SU-DHL-6 (cell line): Measurements from ENCODE around the gene ACBD6.

Experiments
- EZH2phosphoT487 ChIP-seq: fragments of 200-600 bp; sonication (generic), shearing (Covaris generic); conservative IDR thresholded peaks from 2 replicates; pipeline ENCODE4 v1.6.1; 2018; ENCODE audit warnings: mild to moderate bottlenecking, antibody characterized with exemption, low read length, moderate library complexity, mixed read lengths
- TF ChIP-seq, protein P1 (sequence below): fragments of 200-600 bp; sonication (generic); IDR thresholded peaks from one replicate; pipeline ENCODE4 v1.5.1; 2017; ENCODE audit warnings: antibody characterized with exemption, mild to moderate bottlenecking, low read length, moderate library complexity; ENCODE audit not compliant: insufficient read depth, poor library complexity, severe bottlenecking

DNA sequence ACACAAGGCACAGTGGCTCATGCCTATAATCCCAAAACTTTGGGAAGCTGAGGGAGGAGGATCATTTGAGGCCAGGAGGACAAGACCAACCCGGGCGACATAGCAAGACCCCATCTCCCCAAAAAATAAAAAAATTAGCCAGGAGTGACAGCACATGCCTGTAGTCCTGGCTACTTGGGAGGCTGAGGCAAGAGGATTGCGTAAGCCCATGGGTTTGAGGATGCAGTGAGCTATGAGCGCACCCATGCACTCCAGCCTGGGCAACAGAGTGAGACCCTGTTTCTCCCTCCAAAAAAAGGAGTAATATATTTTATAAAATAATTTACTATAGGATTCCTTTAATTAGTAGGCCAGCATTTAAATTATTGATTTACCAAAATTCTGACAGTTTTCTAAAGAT is 89.8 kb downstream of the ACBD6 start:
- TF ChIP-seq, protein P1, sequence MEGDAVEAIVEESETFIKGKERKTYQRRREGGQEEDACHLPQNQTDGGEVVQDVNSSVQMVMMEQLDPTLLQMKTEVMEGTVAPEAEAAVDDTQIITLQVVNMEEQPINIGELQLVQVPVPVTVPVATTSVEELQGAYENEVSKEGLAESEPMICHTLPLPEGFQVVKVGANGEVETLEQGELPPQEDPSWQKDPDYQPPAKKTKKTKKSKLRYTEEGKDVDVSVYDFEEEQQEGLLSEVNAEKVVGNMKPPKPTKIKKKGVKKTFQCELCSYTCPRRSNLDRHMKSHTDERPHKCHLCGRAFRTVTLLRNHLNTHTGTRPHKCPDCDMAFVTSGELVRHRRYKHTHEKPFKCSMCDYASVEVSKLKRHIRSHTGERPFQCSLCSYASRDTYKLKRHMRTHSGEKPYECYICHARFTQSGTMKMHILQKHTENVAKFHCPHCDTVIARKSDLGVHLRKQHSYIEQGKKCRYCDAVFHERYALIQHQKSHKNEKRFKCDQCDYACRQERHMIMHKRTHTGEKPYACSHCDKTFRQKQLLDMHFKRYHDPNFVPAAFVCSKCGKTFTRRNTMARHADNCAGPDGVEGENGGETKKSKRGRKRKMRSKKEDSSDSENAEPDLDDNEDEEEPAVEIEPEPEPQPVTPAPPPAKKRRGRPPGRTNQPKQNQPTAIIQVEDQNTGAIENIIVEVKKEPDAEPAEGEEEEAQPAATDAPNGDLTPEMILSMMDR = no peak
- TF ChIP-seq EZH2phosphoT487 = no peak
